Endothelial cell of umbilical vein (primary cell): ENCODE data around the gene SECISBP2. TPM values are rescaled to one million over a fixed set of nuclear protein-coding genes. Genes with fewer than 3 reads are reported as not detected.

Experiments used
- BruUV-seq: library from RNA; stranded (reverse); fragments of 400-500 nt; replicated peaks from 2 replicates; lab custom pipeline; 2021; lab: Mats Ljungman, UMichigan
- CTCF ChIA-PET: fragments of 300-600, 350-600 bp; sonication (Branson Sonifier 250); formaldehyde crosslinking; loops from one replicate; lab custom pipeline; 2021; ENCODE audit warnings: antibody characterized with exemption, inconsistent platforms; lab: Charles Lee
- POLR2A ChIA-PET: fragments of 300-600, 350-600 bp; sonication (Branson Sonifier 250); formaldehyde crosslinking; loops from one replicate; lab custom pipeline; 2021; ENCODE audit warnings: antibody characterized with exemption, inconsistent platforms; lab: Charles Lee
- DNase-seq: peaks from one replicate; pipeline ENCODE4 v3.0.0-alpha.2; 2011; ENCODE audit warnings: low read depth, low spot score
- FAIRE-seq: peaks from 2 replicates; lab custom pipeline; 2011; peaks lifted over from hg19 to GRCh38; lab: Jason Lieb, UNC
- H2AFZ ChIP-seq: 2 replicates; pipeline ENCODE4 v1.6.0; 2012; ENCODE audit warnings: low read depth, low read length, control low read depth, inconsistent platforms
- H3K27ac ChIP-seq: 2 replicates; pipeline ENCODE4 v1.5.1; 2011; ENCODE audit warnings: low read depth, mild to moderate bottlenecking, control low read depth, low read length, moderate library complexity; ENCODE audit not compliant: insufficient read depth
- H3K27me3 ChIP-seq, 2 experiments: 2 replicates each; pipeline versions ENCODE4 v1.6.0 to v1.6.1; 2011; ENCODE audit warnings: low read length in 2 of 2, mixed read lengths in 1 of 2; ENCODE audit not compliant: control insufficient read depth in 2 of 2, insufficient read depth in 2 of 2
- H3K36me3 ChIP-seq, 2 experiments: 2 replicates in 1 of 2; 3 replicates in 1 of 2; pipeline ENCODE4 v1.5.1; 2011; ENCODE audit warnings: low read length in 2 of 2, mild to moderate bottlenecking in 1 of 2, moderate library complexity in 1 of 2; ENCODE audit not compliant: control insufficient read depth in 2 of 2, insufficient read depth in 2 of 2; ENCODE audit errors: extremely low read depth in 1 of 2
- H3K4me1 ChIP-seq: 3 replicates; pipeline ENCODE4 v1.5.1; 2011; ENCODE audit warnings: mild to moderate bottlenecking, low read length; ENCODE audit not compliant: control insufficient read depth, insufficient read depth; ENCODE audit errors: extremely low read depth
- H3K4me2 ChIP-seq: 2 replicates; pipeline ENCODE4 v1.6.1; 2011; ENCODE audit warnings: low read length, control low read depth, mixed read lengths; ENCODE audit not compliant: insufficient read depth
- H3K4me3 ChIP-seq, 3 experiments: fragments of 200-600 bp in 1 of 3; sonication (generic), shearing (Covaris generic) in 1 of 3; replicated peaks in 1 of 3; 2 replicates each; pipeline ENCODE4 v1.5.1; 2011 to 2016; ENCODE audit warnings: control low read depth in 3 of 3, low read length in 3 of 3, mild to moderate bottlenecking in 2 of 3, inconsistent platforms in 1 of 3, low read depth in 1 of 3, moderate library complexity in 1 of 3; ENCODE audit not compliant: insufficient read depth in 1 of 3
- H3K79me2 ChIP-seq: 2 replicates; pipeline ENCODE4 v1.6.0; 2012; ENCODE audit warnings: low read length, inconsistent platforms; ENCODE audit not compliant: control insufficient read depth, insufficient read depth
- H3K9ac ChIP-seq: replicated peaks from 2 replicates; pipeline ENCODE3; 2011; ENCODE audit warnings: low read length, control low read depth; ENCODE audit not compliant: insufficient read depth; ENCODE audit errors: extremely low read depth
- H3K9me1 ChIP-seq: replicated peaks from 3 replicates; pipeline ENCODE4 v1.6.0; 2011; ENCODE audit warnings: mild to moderate bottlenecking, low read length; ENCODE audit not compliant: control insufficient read depth, insufficient read depth; ENCODE audit errors: extremely low read depth
- H3K9me3 ChIP-seq: replicated peaks from 2 replicates; pipeline ENCODE4 v1.5.1; 2012; ENCODE audit warnings: low read length, inconsistent platforms; ENCODE audit not compliant: control insufficient read depth, insufficient read depth
- H4K20me1 ChIP-seq: replicated peaks from 2 replicates; pipeline ENCODE3; 2011; ENCODE audit warnings: mild to moderate bottlenecking, low read length; ENCODE audit not compliant: control insufficient read depth, insufficient read depth; ENCODE audit errors: extremely low read depth
- CTCF ChIP-seq, 2 donors: IDR thresholded peaks; 1 replicate in 1 of 2; 2 replicates in 1 of 2; pipeline ENCODE4 v1.5.1; 2011; ENCODE audit warnings: low read length in 2 of 2, mild to moderate bottlenecking in 2 of 2, moderate library complexity in 2 of 2, control low read depth in 1 of 2, inconsistent platforms in 1 of 2, low read depth in 1 of 2; ENCODE audit not compliant: insufficient read depth in 1 of 2; ENCODE audit errors: extremely low read depth in 1 of 2
- EZH2 ChIP-seq: IDR thresholded peaks from 2 replicates; pipeline ENCODE4 v1.6.1; 2012; ENCODE audit warnings: borderline replicate concordance, low read depth, mild to moderate bottlenecking, moderate library complexity, low read length, inconsistent platforms; ENCODE audit not compliant: severe bottlenecking
- FOS ChIP-seq: IDR thresholded peaks from 2 replicates; pipeline ENCODE4 v1.6.1; 2011; ENCODE audit warnings: mild to moderate bottlenecking, low read length, moderate library complexity, borderline replicate concordance; ENCODE audit not compliant: insufficient read depth
- GATA2 ChIP-seq: IDR thresholded peaks from 2 replicates; pipeline ENCODE4 v1.7.0; 2011; ENCODE audit warnings: low read depth, mild to moderate bottlenecking, moderate library complexity, mixed read lengths, low read length; ENCODE audit not compliant: insufficient read length, insufficient read depth
- POLR2A ChIP-seq: IDR thresholded peaks from 2 replicates; pipeline ENCODE4 v1.6.1; 2012; ENCODE audit warnings: low read depth, mild to moderate bottlenecking, control low read depth, low read length
- dilution Hi-C: fragments of 300-500 bp; cut with MboI; formaldehyde crosslinking; loops from one replicate; pipeline ENCODE4 v1.15.0; 2019; ENCODE audit warnings: low sequenced_read_pairs; ENCODE audit not compliant: extremely low pct_ligation_motif_present
- intact Hi-C: fragments of 100-400 bp; cut with micrococcal nuclease; formaldehyde crosslinking; loops from one replicate; pipeline ENCODE4 v1.10.0; 2022
- polyA plus RNA-seq, 4 experiments: library from polyadenylated mRNA; depleted of rRNA in 3 of 4; stranded (reverse) in 3 of 4; unstranded in 1 of 4; fragments of >200 nt; gene quantifications; 2 replicates each; pipeline versions ENCODE4 v1.2.1 to v1.2.3, GENCODE V29; 2011 to 2012; ENCODE audit warnings: missing spikeins in 1 of 4
- total RNA-seq: library from RNA; stranded (reverse); gene quantifications from 2 replicates; pipeline ENCODE4 v1.2.3, GENCODE V29; 2021

Gene SECISBP2
- total and polyA plus RNA-seq, 2 donors (not counting 3 experiments of a cell fraction or from before 2014, with no cell fraction given), result 22.7 to 36.3 TPM

- Histone ChIP-seq H2AFZ (no peak overlapping the region), H3K4me2 (no peak overlapping the region), H3K36me3 (no peaks in the 10 kb centered on the region), H3K27me3 (no peaks in the 10 kb centered on the region), H3K9ac (no peak overlapping the region), H3K9me1 (no peaks in the 10 kb centered on the region), H4K20me1 (no peaks in the 10 kb centered on the region), H3K9me3 (no peaks in the 10 kb centered on the region), H3K27ac (no peak overlapping the region), H3K4me3 (no peak overlapping the region), H3K79me2 (no peaks in the 10 kb centered on the region), H3K4me1 (no peaks in the 10 kb centered on the region)
- DNase-seq, result no peak
- CTCF ChIA-PET, result interaction anchor here (1.8 kb wide), 1 partner anchor 25 kb away, joined by 9 read pairs; no protein-coding TSS in a partner anchor
- intact Hi-C loops, result no loop called here
- no peak for FAIRE-seq
- BruUV-seq, result no TSS peak
- POLR2A ChIA-PET, result no interaction called here
- dilution Hi-C loops, result no loop called here
- TF ChIP-seq FOS (no peak), GATA2 (no peak), POLR2A (no peak), EZH2 (no peak), CTCF (IDR thresholded peaks at IDR 0.05; ENCODE audit: extremely low read depth in 1 of 2, insufficient read depth in 1 of 2, low read depth in 1 of 2, low read length in 2 of 2) (no peak)
Measured at GRCh38 chr9:89304020-89304833, 14.1 kb upstream of the SECISBP2 start.
